Measurements from ENCODE around the gene PTPRO. TPM values are rescaled to one million over a fixed set of nuclear protein-coding genes. Genes with fewer than 3 reads are reported as not detected.

PTPRO gene
- total RNA-seq, 2 experiments from 2014 or later = not detected

DNA sequence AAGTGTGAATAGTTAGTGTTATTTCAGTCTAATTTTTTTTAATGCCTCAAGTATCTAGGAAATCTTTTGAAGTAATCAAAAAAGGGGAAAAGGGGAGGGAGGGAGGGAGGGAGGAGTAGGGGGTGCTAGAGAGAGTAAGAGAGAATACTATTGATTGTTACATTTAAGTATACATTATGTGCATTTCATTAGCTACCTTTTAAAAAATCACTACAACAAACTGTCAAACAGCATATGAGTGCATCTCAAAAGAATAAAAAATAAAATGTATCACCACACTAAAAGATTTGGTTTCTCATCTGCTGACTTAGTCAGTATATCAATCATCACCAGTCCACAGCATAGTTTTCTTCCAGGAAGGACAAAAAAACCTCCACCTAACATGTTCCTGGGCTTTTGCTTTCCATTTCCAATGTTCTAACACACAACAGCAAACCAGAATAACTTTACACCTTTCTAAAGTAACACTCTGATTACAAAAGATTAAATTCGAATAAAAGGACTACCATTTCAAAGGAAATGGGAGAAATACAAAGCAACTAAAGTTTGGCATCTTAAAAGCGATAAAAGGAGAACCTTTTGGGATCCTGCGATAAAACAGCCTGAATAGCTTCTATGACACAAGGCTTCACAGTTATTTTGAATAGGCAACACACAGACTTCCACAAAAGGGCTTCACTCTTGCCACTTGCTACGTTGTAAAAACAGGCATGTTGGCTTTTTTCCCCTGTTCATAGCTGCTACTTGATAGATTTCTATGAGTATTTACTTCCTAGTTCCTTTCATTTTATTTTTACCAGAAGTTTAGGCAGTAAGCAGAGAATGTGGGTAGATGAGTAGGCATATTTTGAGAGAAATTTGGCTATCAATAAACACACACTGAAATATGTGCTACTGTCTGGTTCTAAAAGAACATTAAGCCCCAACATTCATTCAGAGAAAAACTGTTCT is 306.0 kb downstream of the PTPRO start:
- ChIA-PET POLR2A (no interaction called here), CTCF (no interaction called here)

DNA sequence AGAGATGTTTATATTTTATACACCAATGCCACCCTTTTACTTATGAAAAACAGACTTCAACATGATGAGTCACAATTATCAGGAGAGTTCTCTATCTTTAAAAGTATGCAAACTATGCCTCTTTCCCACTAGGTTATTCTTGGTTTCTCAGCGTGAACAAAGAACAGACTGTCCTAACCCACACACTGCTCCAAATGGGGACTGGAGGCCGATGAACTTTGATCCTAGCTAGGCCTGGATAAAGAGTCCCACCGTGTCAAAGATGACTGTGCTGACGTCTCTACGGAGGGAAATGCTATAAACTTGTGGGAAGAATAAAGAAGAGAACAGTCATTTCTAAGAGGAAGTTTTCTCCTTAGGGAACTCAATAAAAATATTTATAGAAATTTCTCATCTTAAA is 306.8 kb downstream of the PTPRO start:
- POLR2A ChIA-PET = no interaction called here
- CTCF ChIA-PET = no interaction called here

GRCh38 chr12:15629761-15630160 is 307.5 kb downstream of the PTPRO start:
- CTCF ChIA-PET = no interaction called here
- POLR2A ChIA-PET = no interaction called here

DNA sequence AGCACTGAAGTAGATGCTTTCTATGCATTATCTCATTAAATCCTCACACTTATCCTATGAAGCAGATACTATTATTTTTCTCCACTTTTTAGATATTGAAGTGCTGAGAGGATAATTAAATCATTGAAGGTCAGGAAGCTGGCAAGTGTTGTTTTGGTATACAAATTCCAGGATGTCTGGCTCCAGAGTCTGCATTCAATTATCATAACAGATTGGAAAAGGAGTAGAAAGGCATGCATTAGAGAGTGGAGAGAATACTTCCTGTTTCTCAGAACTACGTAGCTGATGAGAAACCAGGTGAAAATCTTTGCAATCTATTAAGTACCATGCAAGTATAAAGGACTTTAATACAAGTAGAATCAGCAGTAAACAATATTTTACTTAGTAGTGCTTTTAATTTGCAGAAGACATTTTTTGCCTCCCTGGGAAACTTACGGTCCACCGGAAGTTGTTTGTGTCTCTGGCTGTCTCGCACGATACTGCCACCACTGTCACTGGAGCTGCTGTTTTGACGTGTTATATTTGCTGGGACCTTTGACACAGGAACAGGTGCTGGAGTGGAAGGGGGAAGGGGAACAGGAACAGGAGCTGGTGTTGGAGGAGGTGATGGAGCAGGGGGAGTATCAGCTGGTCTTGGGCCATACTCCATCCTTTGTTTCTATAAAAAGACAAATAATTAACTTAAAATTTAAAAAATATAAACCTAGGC is 308.9 kb downstream of the PTPRO start:
- ChIA-PET POLR2A (no interaction called here), CTCF (no interaction called here)

DNA sequence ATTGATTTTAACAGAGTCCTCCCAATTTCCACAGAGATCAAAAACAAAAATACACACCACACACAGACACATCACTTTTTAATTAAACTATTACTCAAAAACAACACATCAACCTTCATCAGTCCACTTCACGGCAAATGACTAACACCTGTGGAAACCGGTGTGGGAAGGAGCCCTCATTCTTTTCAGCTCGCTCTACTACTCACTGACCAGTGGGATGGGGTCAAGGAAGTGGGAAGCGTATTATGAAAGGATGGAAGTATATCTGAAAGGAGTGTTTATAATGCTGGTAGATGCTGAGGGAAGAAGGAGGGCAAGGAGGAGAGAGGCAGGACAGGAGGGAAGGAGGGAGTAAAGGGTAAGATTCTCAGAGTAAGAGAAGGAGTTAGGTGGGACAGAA is 310.4 kb downstream of the PTPRO start:
- ChIA-PET POLR2A (no interaction called here), CTCF (no interaction called here)

DNA sequence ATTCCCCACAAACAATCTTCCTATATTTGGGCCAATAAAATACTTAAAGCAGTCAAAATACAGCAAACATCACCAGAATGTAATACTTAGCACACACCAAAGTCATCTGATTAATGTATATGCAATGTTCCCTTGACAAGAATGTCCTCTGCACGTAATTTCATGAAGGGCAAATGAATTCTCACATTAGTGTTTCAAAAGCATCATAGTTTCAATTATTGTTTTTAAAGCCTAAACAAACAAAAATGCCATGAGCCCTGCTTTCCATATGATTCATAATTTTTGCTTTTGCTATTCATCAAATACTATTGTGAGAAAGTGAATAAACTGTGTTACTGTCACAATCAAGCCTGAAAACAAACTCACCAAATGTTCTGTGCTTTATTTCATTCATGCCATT is 310.9 kb downstream of the PTPRO start:
- ChIA-PET CTCF (no interaction called here), POLR2A (no interaction called here)

DNA sequence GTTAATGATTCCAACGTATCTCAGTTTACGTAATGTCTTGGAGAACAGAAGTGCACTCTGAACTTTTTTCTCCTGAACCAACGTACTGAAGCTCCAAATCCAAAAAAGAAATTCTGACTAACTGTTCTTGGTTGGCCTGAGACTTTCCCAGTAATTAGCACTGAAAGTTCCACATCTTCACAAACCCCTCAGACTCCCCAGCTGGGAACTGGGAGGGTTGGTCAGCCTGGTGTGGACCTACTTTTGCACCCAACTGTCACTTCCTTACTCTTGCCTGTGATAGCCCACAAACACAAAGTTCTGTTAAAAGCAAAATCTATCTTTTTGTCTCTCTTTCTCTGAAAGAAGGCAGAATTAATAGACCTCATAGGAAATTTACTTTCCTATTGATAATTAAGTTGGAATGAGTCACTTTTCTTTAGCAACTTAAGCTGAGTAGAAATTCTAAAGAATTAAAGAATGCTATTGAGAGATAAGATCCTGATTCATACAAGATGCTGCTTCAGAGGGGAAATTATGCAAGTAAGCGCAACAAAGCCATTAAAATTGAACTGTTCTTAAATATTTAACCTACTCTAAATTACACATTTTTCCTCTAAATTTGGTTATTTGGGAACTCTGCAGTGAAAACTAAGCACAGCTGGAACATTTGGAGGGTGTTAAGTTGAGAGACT is 311.8 kb downstream of the PTPRO start:
- ChIA-PET CTCF (no interaction called here), POLR2A (no interaction called here)

DNA sequence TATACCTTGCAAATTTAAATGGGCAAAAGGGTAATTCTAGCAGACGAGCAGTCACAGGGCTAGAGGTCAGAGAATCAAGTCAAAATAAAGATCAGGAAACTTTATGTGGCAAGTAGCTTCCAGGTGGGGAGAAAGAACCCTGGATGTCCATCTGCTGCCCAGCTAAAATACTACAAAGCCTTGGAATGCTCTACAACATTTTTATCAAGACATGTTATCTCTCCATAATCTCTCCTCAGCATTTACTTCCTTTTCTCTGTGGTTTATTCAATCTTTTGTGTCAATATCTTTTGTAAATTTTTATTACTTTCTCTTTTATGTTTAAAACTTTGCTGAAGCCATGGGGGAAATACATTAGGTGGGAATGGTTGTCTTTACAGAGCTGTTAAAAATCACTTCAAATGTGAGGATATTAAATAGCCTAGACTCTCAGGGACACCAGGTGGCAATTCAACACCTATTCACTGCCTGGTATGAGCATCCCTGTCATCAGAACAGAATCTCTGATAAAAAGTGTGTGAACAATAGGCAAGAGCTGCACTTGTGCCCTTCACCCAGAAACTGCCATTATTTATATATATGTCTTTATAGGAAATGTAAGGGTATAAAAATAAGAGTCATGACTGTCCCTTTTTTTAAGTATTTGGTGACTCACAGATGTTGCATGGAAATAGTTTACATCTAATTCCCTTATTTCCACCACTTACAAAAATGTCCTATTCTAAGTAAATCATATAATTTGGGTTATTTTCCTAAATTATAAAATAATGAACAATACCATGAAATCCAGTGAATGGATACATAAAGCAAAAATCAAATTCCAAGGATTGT is 314.0 kb downstream of the PTPRO start:
- POLR2A ChIA-PET = no interaction called here
- CTCF ChIA-PET = no interaction called here

GRCh38 chr12:15638231-15638630 is 315.9 kb downstream of the PTPRO start:
- ChIA-PET CTCF (no interaction called here), POLR2A (no interaction called here)

DNA sequence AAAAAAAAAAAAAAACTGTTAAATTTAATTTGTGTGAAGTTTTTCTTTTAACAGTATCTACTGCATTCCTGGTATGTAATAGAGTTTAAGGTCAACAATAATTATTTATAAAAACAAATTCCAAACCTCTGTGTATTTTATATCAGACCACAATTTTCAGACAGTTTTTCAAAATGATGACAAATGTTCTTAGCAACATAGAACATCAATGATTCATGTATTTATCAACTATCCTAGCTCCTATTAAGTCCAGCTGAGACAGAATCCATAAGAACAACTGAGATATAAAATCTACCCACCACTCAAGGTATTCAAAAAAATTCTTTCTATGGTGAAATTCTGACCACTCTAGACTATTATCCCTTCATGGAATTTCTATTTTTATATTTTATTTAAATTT is 322.4 kb downstream of the PTPRO start:
- POLR2A ChIA-PET = no interaction called here
- CTCF ChIA-PET = no interaction called here

GRCh38 chr12:15646581-15646980 is 324.3 kb downstream of the PTPRO start:
- POLR2A ChIA-PET = no interaction called here

More at GRCh38 chr12:15646581-15646980, 324.3 kb downstream of the PTPRO start:
- CTCF ChIA-PET = no interaction called here

Other genes starting within 250 kb of the PTPRO start
- gene RERG, start 101.1 kb upstream of the PTPRO start, total RNA-seq = not detected

Measured in activated CD8-positive, alpha-beta memory T cell treated with anti-CD3 and anti-CD28 coated beads for 36 hours (primary cell).